ENCODE results near the gene TMPRSS11F.

- TF ChIP-seq CTCF (IDR thresholded peaks at IDR 0.05) (no peak), POLR2A (IDR thresholded peaks at IDR 0.05) (no peak)
Observed at GRCh38 chr4:68011684-68012083, 118.0 kb downstream of the TMPRSS11F start.
